IMR-90 (cell line): Measurements from ENCODE around the gene IDI2. TPM values are rescaled to one million over a fixed set of nuclear protein-coding genes. Genes with fewer than 3 reads are reported as not detected.
A peak's percentile ranks its signal among the peaks of the same experiment; 100 is the strongest.

ENCODE experiments used
- ATAC-seq: fragments of 200-7000 bp; cut with Tn5 transposase; 2 replicates; pipeline ENCODE4 v1.9.1; 2020; ENCODE audit warnings: low read depth, mild to moderate bottlenecking, moderate library complexity
- BruUV-seq: library from RNA; stranded (reverse); fragments of 400-500 nt; replicated peaks from 2 replicates; lab custom pipeline; 2021; lab: Mats Ljungman, UMichigan
- CTCF ChIA-PET: fragments of 300-600 bp; formaldehyde crosslinking; extraction: SDS; loops from one replicate; lab custom pipeline; 2021; ENCODE audit warnings: antibody characterized with exemption; lab: Yijun Ruan, JAX
- POLR2A ChIA-PET: fragments of 300-600 bp; sonication (Branson Sonifier 250); formaldehyde crosslinking; loops from one replicate; lab custom pipeline; 2022; ENCODE audit warnings: antibody characterized with exemption; ENCODE audit not compliant: unreplicated experiment; lab: Charles Lee
- DNase-seq: peaks from one replicate; pipeline ENCODE4 v3.0.0; 2013
- H2AFZ ChIP-seq: replicated peaks from 2 replicates; pipeline ENCODE3; 2013; ENCODE audit warnings: low read length, mild to moderate bottlenecking; ENCODE audit not compliant: poor library complexity
- H2AK5ac ChIP-seq: 2 replicates; pipeline ENCODE4 v1.6.1; 2013; ENCODE audit warnings: low read depth, low read length, inconsistent platforms
- H2AK9ac ChIP-seq: replicated peaks from 2 replicates; pipeline ENCODE3; 2013; ENCODE audit warnings: mild to moderate bottlenecking, low read depth, low read length, moderate library complexity; ENCODE audit not compliant: poor library complexity
- H2BK120ac ChIP-seq: 2 replicates; pipeline ENCODE4 v1.6.1; 2013; ENCODE audit warnings: low read depth, low read length, inconsistent platforms
- H2BK15ac ChIP-seq: 3 replicates; pipeline ENCODE4 v1.6.1; 2013; ENCODE audit warnings: low read depth, low read length, inconsistent platforms
- H2BK20ac ChIP-seq: 2 replicates; pipeline ENCODE4 v1.6.1; 2013; ENCODE audit warnings: low read depth, mild to moderate bottlenecking, inconsistent platforms, low read length, moderate library complexity
- H2BK5ac ChIP-seq: 2 replicates; pipeline ENCODE4 v1.6.1; 2013; ENCODE audit warnings: mild to moderate bottlenecking, low read depth, low read length, inconsistent platforms; ENCODE audit not compliant: poor library complexity, severe bottlenecking
- H3K14ac ChIP-seq: replicated peaks from 2 replicates; pipeline ENCODE4 v1.6.1; 2013; ENCODE audit warnings: low read depth, low read length, inconsistent platforms
- H3K18ac ChIP-seq: 2 replicates; pipeline ENCODE4 v1.6.1; 2013; ENCODE audit warnings: low read depth, low read length, control low read depth
- H3K23ac ChIP-seq: 2 replicates; pipeline ENCODE4 v1.6.1; 2013; ENCODE audit warnings: low read depth, low read length, inconsistent platforms
- H3K27ac ChIP-seq: 2 replicates; pipeline ENCODE4 v1.5.1; 2013; ENCODE audit warnings: mild to moderate bottlenecking, control low read depth, low read length; ENCODE audit not compliant: insufficient read depth
- H3K27me3 ChIP-seq: 2 replicates; pipeline ENCODE4 v1.6.1; 2013; ENCODE audit warnings: low read length; ENCODE audit not compliant: control insufficient read depth, insufficient read depth
- H3K36me3 ChIP-seq: 2 replicates; pipeline ENCODE4 v1.6.1; 2013; ENCODE audit warnings: low read length, mixed read lengths; ENCODE audit not compliant: control insufficient read depth, insufficient read depth
- H3K4ac ChIP-seq: 2 replicates; pipeline ENCODE4 v1.6.1; 2013; ENCODE audit warnings: low read depth, low read length, inconsistent platforms
- H3K4me1 ChIP-seq: 2 replicates; pipeline ENCODE4 v1.6.1; 2013; ENCODE audit warnings: low read length, mixed read lengths; ENCODE audit not compliant: control insufficient read depth, insufficient read depth
- H3K4me2 ChIP-seq: 2 replicates; pipeline ENCODE4 v1.6.1; 2013; ENCODE audit warnings: low read depth, mild to moderate bottlenecking, control low read depth, low read length, moderate library complexity
- H3K4me3 ChIP-seq: 2 replicates; pipeline ENCODE4 v1.5.1; 2013; ENCODE audit warnings: low read depth, mild to moderate bottlenecking, control low read depth, low read length, moderate library complexity; ENCODE audit not compliant: insufficient read depth
- H3K56ac ChIP-seq: 2 replicates; pipeline ENCODE4 v1.6.1; 2013; ENCODE audit warnings: low read length, inconsistent platforms; ENCODE audit not compliant: insufficient read depth; ENCODE audit errors: extremely low read depth
- H3K79me1 ChIP-seq, 2 experiments: 2 replicates each; pipeline ENCODE4 v1.6.1; 2013; ENCODE audit warnings: low read length in 2 of 2, inconsistent platforms in 1 of 2, low read depth in 1 of 2
- H3K9ac ChIP-seq: 2 replicates; pipeline ENCODE4 v1.6.1; 2013; ENCODE audit warnings: low read depth, low read length, control low read depth
- H3K9me1 ChIP-seq: 2 replicates; pipeline ENCODE4 v1.6.1; 2013; ENCODE audit warnings: low read length, inconsistent platforms; ENCODE audit not compliant: insufficient read depth
- H3K9me3 ChIP-seq: 2 replicates; pipeline ENCODE4 v1.6.1; 2013; ENCODE audit warnings: low read length; ENCODE audit not compliant: control insufficient read depth, insufficient read depth
- H4K20me1 ChIP-seq: 2 replicates; pipeline ENCODE4 v1.6.1; 2013; ENCODE audit warnings: low read length, inconsistent platforms; ENCODE audit not compliant: insufficient read depth
- H4K5ac ChIP-seq: 2 replicates; pipeline ENCODE4 v1.6.1; 2013; ENCODE audit warnings: mild to moderate bottlenecking, low read depth, low read length, control low read depth
- H4K8ac ChIP-seq, 2 experiments: 2 replicates each; pipeline ENCODE4 v1.6.1; 2013; ENCODE audit warnings: low read depth in 2 of 2, low read length in 2 of 2, control low read depth in 1 of 2, inconsistent platforms in 1 of 2
- H4K91ac ChIP-seq: 2 replicates; pipeline ENCODE4 v1.6.1; 2013; ENCODE audit warnings: low read depth, low read length, inconsistent platforms; ENCODE audit not compliant: insufficient read depth
- BHLHE40 ChIP-seq: fragments of 150-350 bp; IDR thresholded peaks from 2 replicates; pipeline ENCODE4 v1.6.1; 2016; ENCODE audit warnings: mild to moderate bottlenecking, low read depth, low read length
- CEBPB ChIP-seq: IDR thresholded peaks from 2 replicates; pipeline ENCODE4 v1.6.1; 2012; ENCODE audit warnings: low read depth, low read length, improper control_type of control experiment
- CHD1 ChIP-seq: IDR thresholded peaks from 2 replicates; pipeline ENCODE4 v1.6.1; 2012; ENCODE audit warnings: low read depth, low read length, improper control_type of control experiment
- CTCF ChIP-seq: conservative IDR thresholded peaks from 2 replicates; pipeline ENCODE4 v1.5.1; 2012; ENCODE audit warnings: mild to moderate bottlenecking, low read depth, low read length, improper control_type of control experiment
- MAZ ChIP-seq: IDR thresholded peaks from 2 replicates; pipeline ENCODE4 v1.6.1; 2012; ENCODE audit warnings: low read depth, mild to moderate bottlenecking, low read length, improper control_type of control experiment, moderate library complexity, borderline replicate concordance
- NFE2L2 ChIP-seq: fragments of 150-350 bp; IDR thresholded peaks from 2 replicates; pipeline ENCODE4 v1.6.1; 2016; ENCODE audit warnings: low read depth, mild to moderate bottlenecking, low read length
- RAD21 ChIP-seq: IDR thresholded peaks from 2 replicates; pipeline ENCODE4 v1.6.1; 2012; ENCODE audit warnings: low read length, improper control_type of control experiment
- WGBS, 2 experiments: methylation state at CpG; one replicate each; pipeline versions ENCODE4 v1.1.5 to v1.1.7; 2013; ENCODE audit warnings: missing lambda C conversion rate in 2 of 2; ENCODE audit not compliant: insufficient read length in 1 of 2; ENCODE audit errors: extremely low coverage in 2 of 2; 5-methylcytosine and 5-hydroxymethylcytosine counted together
- dilution Hi-C: fragments of 300-500 bp; cut with HindIII; formaldehyde crosslinking; loops from one replicate; pipeline ENCODE4 v1.14.3; 2018; ENCODE audit warnings: low sequenced_read_pairs; ENCODE audit not compliant: unreplicated experiment
- in situ Hi-C: fragments of 300-500 bp; cut with MboI; formaldehyde crosslinking; loops from 3 replicates; pipeline ENCODE4 v1.14.3; 2019; ENCODE audit warnings: low sequenced_read_pairs, inconsistent platforms, mixed read lengths
- intact Hi-C: fragments of 100-400 bp; cut with micrococcal nuclease; formaldehyde crosslinking; loops from 2 replicates; pipeline ENCODE4 v1.10.0; 2022
- polyA plus RNA-seq, 3 experiments: library from polyadenylated mRNA; depleted of rRNA; stranded (reverse); fragments of >200 nt; gene quantifications; 2 replicates each; pipeline ENCODE4 v1.2.3, GENCODE V29; 2012; ENCODE audit warnings: low replicate concordance in 1 of 3
- total RNA-seq: library from RNA; depleted of rRNA; stranded (reverse); fragments of >200 nt; gene quantifications from 2 replicates; pipeline ENCODE4 v1.2.3, GENCODE V29; 2012

Gene IDI2
- total and polyA plus RNA-seq, 2 of the 4 experiments (the other 2 are of a cell fraction), result not detected

GRCh38 chr10:1070919-1071318, 45.3 kb upstream of the IDI2 start:
- no peak overlapping the region for H3K4me2 ChIP-seq
- DNase-seq (peak; percentile 69), ATAC-seq (peak; percentile 66)
- no peak overlapping the region for H4K8ac ChIP-seq
- no peaks in the 10 kb centered on the region for H3K27me3 ChIP-seq
- no peak overlapping the region for H2BK120ac ChIP-seq
- no peaks in the 10 kb centered on the region for H3K9me3 ChIP-seq
- BruUV-seq, result no TSS peak
- H2AK9ac ChIP-seq, result no peak overlapping the region
- no peak overlapping the region for H3K27ac ChIP-seq
- H2BK5ac ChIP-seq, result no peak overlapping the region
- H3K9ac ChIP-seq, result no peak overlapping the region
- 50% methylated on average over 3 of the region's 7 CpGs; no CpG with 5 or more reads in 1 of the 2 experiments for WGBS, 2 experiments
- no peak overlapping the region for H3K56ac ChIP-seq
- no peak overlapping the region for H4K5ac ChIP-seq
- POLR2A ChIA-PET, result no interaction called here
- no peak overlapping the region for H4K91ac ChIP-seq
- no peak overlapping the region for H2BK20ac ChIP-seq
- intact Hi-C loops (no loop called here), in situ Hi-C loops (no loop called here), dilution Hi-C loops (no loop called here)
- H4K20me1 ChIP-seq, result peaks cover 10% of the 10 kb centered on the region
- no peaks in the 10 kb centered on the region for H3K4me1 ChIP-seq
- no peak overlapping the region for H2BK15ac ChIP-seq
- H2AFZ ChIP-seq, result no peak overlapping the region
- no peak overlapping the region for H3K23ac ChIP-seq
- CTCF ChIA-PET, result no interaction called here
- peaks cover 19 to 63% of the 10 kb centered on the region in 2 experiments for H3K79me1 ChIP-seq
- peaks cover 20% of the 10 kb centered on the region for H3K36me3 ChIP-seq
- H3K4me3 ChIP-seq, result no peak overlapping the region
- TF ChIP-seq CHD1, result no peak
- no peak for TF ChIP-seq RAD21
- no peak for TF ChIP-seq NFE2L2
- TF ChIP-seq CTCF, result no peak
- no peak for TF ChIP-seq BHLHE40
- peak; percentile 95 for TF ChIP-seq CEBPB
- no peak for TF ChIP-seq MAZ
- no peak overlapping the region for H3K14ac ChIP-seq
- H3K4ac ChIP-seq, result no peak overlapping the region
- H3K18ac ChIP-seq, result no peak overlapping the region
- H3K9me1 ChIP-seq, result peaks cover 9% of the 10 kb centered on the region; the same call in 1 of the 2 replicates
- no peak overlapping the region for H2AK5ac ChIP-seq
